Right lobe of liver (tissue), 4 donors: ENCODE results near the gene VEGFD.

ENCODE experiments used
- POLR2A ChIP-seq: fragments of 450-650 bp; IDR thresholded peaks from one replicate; pipeline ENCODE4 v1.6.1; 2017; ENCODE audit warnings: antibody characterized with exemption, mild to moderate bottlenecking
- TF ChIP-seq, protein P1 (sequence below), 4 donors: fragments of 200-600 bp in 3 of 4; fragments of 450-650 bp in 1 of 4; IDR thresholded peaks; one replicate each; pipeline versions ENCODE4 v1.5.1 to v1.8.0; 2016 to 2022; ENCODE audit warnings: antibody characterized with exemption in 4 of 4, mild to moderate bottlenecking in 2 of 4
- donor health status: DM: no; HTN: no; CAD: no.
- donor health status: DM: no; HTN: no; CAD: no.
- donor health status: DM: no; HTN: yes; CAD: no.

DNA sequence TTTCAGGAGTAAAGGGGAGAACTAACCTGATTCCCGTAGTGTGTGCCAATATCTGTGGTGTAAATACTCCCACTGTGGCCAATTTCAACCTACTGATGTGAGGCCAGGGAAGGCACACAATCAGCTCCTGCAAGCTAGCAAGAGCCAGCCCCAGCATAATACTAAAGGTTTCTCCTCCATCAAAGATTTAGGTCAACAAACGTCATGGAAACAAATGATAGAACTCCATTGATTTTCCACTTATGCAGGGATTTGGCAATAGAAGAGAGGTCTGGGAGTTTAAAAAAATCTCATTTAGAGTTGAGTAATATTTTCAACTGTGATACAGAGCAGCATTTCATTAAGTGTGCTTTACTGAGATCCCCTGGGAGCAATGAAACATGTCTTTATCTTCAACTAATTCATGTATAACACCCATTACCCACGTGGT, 15.8 kb upstream of the VEGFD start:
- TF ChIP-seq POLR2A, result no peak
- TF ChIP-seq, protein P1, sequence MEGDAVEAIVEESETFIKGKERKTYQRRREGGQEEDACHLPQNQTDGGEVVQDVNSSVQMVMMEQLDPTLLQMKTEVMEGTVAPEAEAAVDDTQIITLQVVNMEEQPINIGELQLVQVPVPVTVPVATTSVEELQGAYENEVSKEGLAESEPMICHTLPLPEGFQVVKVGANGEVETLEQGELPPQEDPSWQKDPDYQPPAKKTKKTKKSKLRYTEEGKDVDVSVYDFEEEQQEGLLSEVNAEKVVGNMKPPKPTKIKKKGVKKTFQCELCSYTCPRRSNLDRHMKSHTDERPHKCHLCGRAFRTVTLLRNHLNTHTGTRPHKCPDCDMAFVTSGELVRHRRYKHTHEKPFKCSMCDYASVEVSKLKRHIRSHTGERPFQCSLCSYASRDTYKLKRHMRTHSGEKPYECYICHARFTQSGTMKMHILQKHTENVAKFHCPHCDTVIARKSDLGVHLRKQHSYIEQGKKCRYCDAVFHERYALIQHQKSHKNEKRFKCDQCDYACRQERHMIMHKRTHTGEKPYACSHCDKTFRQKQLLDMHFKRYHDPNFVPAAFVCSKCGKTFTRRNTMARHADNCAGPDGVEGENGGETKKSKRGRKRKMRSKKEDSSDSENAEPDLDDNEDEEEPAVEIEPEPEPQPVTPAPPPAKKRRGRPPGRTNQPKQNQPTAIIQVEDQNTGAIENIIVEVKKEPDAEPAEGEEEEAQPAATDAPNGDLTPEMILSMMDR (IDR thresholded peaks at IDR 0.05), result no peak
